ENCODE results near the gene KCNQ1.
"Not testable (repeated sequence)": the region's sequence is repeated elsewhere in the genome, so short reads cannot be mapped to it uniquely, and the experiment has no call there.

The KCNQ1 gene

GRCh38 chr11:2483426-2483825 is 38.6 kb downstream of the KCNQ1 start:
- no peak for DNase-seq (ENCODE audit: low read depth)
- no peak overlapping the region for H3K4me3 ChIP-seq (ENCODE audit: low read depth, low read length)
- no peak for TF ChIP-seq CTCF (IDR thresholded peaks at IDR 0.05; ENCODE audit: insufficient read depth, low read depth, low read length, missing control alignments)

- no peak overlapping the region for H3K4me3 ChIP-seq (ENCODE audit: low read depth, low read length)
- DNase-seq (ENCODE audit: low read depth): no peak
- TF ChIP-seq CTCF (IDR thresholded peaks at IDR 0.05; ENCODE audit: insufficient read depth, low read depth, low read length, missing control alignments): no peak
Observed at GRCh38 chr11:2484576-2485125, 39.8 kb downstream of the KCNQ1 start.

GRCh38 chr11:2488004-2488403 is 43.2 kb downstream of the KCNQ1 start:
- no peak overlapping the region for H3K4me3 ChIP-seq (ENCODE audit: low read depth, low read length)
- no peak for DNase-seq (ENCODE audit: low read depth)
- no peak for TF ChIP-seq CTCF (IDR thresholded peaks at IDR 0.05; ENCODE audit: insufficient read depth, low read depth, low read length, missing control alignments)

GRCh38 chr11:2489083-2489482 is 44.3 kb downstream of the KCNQ1 start:
- no peak for DNase-seq (ENCODE audit: low read depth)
- TF ChIP-seq CTCF (IDR thresholded peaks at IDR 0.05; ENCODE audit: insufficient read depth, low read depth, low read length, missing control alignments): no peak
- H3K4me3 ChIP-seq (ENCODE audit: low read depth, low read length): no peak overlapping the region

GRCh38 chr11:2497951-2498350 is 53.1 kb downstream of the KCNQ1 start:
- H3K4me3 ChIP-seq (ENCODE audit: low read depth, low read length); DNase-seq (ENCODE audit: low read depth): not testable (repeated sequence)

- no peak for DNase-seq (ENCODE audit: low read depth)
- no peak overlapping the region for H3K4me3 ChIP-seq (ENCODE audit: low read depth, low read length)
- no peak for TF ChIP-seq CTCF (IDR thresholded peaks at IDR 0.05; ENCODE audit: insufficient read depth, low read depth, low read length, missing control alignments)
Observed at GRCh38 chr11:2498750-2499149, 53.9 kb downstream of the KCNQ1 start.

- DNase-seq (ENCODE audit: low read depth): no peak
- H3K4me3 ChIP-seq (ENCODE audit: low read depth, low read length): no peak overlapping the region
- no peak for TF ChIP-seq CTCF (IDR thresholded peaks at IDR 0.05; ENCODE audit: insufficient read depth, low read depth, low read length, missing control alignments)
Observed at GRCh38 chr11:2507212-2507901, 62.5 kb downstream of the KCNQ1 start.
